GM12864 (cell line): ENCODE data around the gene SCD.

Source experiments
- DNase-seq: peaks from one replicate; pipeline ENCODE4 v3.0.0-alpha.2; 2011; ENCODE audit warnings: low read depth
- H3K4me3 ChIP-seq: 2 replicates; pipeline ENCODE4 v1.5.1; 2011; ENCODE audit warnings: mild to moderate bottlenecking, low read depth, low read length, control low read depth
- CTCF ChIP-seq: IDR thresholded peaks from 2 replicates; pipeline ENCODE4 v1.5.1; 2011; ENCODE audit warnings: low read depth, mild to moderate bottlenecking, moderate library complexity, low read length, control low read depth, inconsistent platforms; ENCODE audit errors: missing control alignments

The SCD gene

DNA sequence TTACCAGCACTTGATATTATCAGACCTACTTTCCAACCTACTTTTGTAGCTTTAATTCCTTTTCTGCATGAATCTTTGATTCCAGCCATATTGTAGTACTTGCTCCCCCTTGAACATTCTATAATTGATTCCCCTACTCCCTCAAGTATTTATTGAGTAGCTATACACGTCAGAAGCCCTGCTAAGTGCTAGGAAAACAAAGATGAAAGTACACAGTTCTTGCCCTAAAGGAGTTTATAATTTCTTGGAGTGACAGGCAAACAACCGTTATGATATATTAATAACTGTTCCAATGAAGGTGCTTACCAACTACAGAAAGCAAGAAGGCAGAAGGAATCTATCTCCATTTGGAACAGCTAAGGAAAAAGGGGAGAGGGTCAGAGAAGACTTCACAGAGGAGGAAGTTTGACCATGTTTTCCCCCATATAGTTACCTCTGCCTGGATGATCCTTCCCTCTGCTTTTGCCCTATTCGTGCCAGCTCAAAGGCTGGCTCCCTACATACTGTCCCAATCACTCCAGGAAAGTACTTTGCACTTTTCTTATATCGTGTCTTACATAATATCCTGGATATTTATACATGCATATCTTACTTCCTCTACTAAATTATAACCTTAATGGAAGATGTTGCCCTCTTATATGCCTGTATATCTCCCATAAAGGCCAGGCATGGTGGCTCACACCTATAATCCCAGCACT, 54.7 kb downstream of the SCD start:
- no peak for DNase-seq
- no peak overlapping the region for H3K4me3 ChIP-seq
- TF ChIP-seq CTCF, result no peak

DNA sequence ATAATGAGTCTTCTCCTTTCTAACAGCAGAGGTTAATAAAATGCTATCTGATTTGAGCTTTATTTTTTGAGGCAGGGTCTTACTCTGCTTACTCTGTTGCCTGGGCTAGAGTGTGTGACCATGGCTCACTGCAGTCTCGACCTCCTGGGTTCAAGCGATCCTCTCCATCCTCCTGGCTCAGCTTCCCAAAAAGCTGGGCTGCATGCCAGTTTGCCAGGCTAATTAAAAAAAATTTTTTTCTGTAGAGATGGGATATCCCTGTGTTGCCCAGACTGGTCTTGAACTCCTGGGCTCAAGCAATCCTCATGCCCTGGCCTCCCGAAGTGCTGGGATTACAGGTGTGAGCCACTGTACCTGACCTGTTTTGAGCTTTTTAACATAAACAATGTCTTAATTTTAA, 56.7 kb downstream of the SCD start:
- DNase-seq, result no peak
- no peak for TF ChIP-seq CTCF
- H3K4me3 ChIP-seq, result no peak overlapping the region

DNA sequence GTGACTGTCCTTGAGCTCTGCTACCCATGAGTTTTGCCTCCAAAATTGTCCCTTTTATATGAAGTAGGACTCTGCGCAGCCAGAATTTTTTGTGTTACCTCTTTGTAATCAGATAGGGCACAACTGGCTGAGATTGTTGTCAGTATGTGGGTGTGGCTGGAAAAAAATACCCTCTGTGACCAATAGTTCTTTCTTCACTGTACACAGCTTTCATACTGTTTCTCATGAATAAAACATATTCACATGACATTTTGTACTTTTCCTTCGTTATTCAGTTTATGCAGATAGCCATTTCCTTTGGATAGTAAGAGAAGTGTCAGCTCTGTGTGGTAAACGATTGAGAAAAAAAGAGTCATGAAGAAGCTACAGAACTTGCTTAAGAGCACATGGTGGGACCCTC, 66.1 kb downstream of the SCD start:
- DNase-seq, result no peak
- no peak overlapping the region for H3K4me3 ChIP-seq
- TF ChIP-seq CTCF, result no peak
